ENCODE results near the gene CTTN. TPM values are rescaled to one million over a fixed set of nuclear protein-coding genes. Genes with fewer than 3 reads are reported as not detected.
A peak's percentile ranks its signal among the peaks of the same experiment; 100 is the strongest.

CTTN gene
- total RNA-seq, 1 experiment from 2014 or later, result 224 TPM

GRCh38 chr11:70420496-70420895 lies 22.2 kb downstream of the CTTN start:
- no peak overlapping the region for H3K4me3 Mint-ChIP-seq
- H3K27me3 Mint-ChIP-seq (ENCODE audit: low read depth), result no peaks in the 10 kb centered on the region
- Histone ChIP-seq H2BK15ac (ENCODE audit: low read depth, low read length) (no peak overlapping the region), H4K8ac (replicated peaks; ENCODE audit: insufficient read length, low read depth, low read length) (no peak overlapping the region), H3K18ac (ENCODE audit: insufficient read length, low read depth, low read length) (no peak overlapping the region), H3K56ac (ENCODE audit: insufficient read length, low read depth, low read length) (no peak overlapping the region), H3T11ph (ENCODE audit: low read length) (no peak overlapping the region), H4K5ac (ENCODE audit: insufficient read length, low read depth, low read length) (no peak overlapping the region), H3K4me2 (ENCODE audit: insufficient read depth, insufficient read length, low read length) (no peak overlapping the region), H2AK5ac (ENCODE audit: insufficient read length, low read length) (no peak overlapping the region), H2BK5ac (ENCODE audit: insufficient read length, low read length) (no peak overlapping the region), H3K9me3 (ENCODE audit: control insufficient read depth, low read depth, low read length) (no peaks in the 10 kb centered on the region), H3K79me1 (ENCODE audit: insufficient read depth, low read depth, low read length, poor library complexity, severe bottlenecking) (no peaks in the 10 kb centered on the region), H3K4me1 (ENCODE audit: insufficient read depth, low read length) (no peaks in the 10 kb centered on the region), H3K27me3 (ENCODE audit: insufficient read depth, low read length) (no peaks in the 10 kb centered on the region), H2BK20ac (ENCODE audit: low read depth, low read length, poor library complexity, severe bottlenecking) (no peak overlapping the region), H2AFZ (ENCODE audit: low read length) (no peak overlapping the region), H2BK12ac (ENCODE audit: insufficient read length, low read depth, low read length) (no peak overlapping the region), H3K23me2 (ENCODE audit: insufficient read length, low read depth, low read length, poor library complexity, severe bottlenecking) (no peaks in the 10 kb centered on the region), H4K20me1 (ENCODE audit: control insufficient read depth, insufficient read depth, insufficient read length) (no peaks in the 10 kb centered on the region), H3K14ac (ENCODE audit: insufficient read depth, low read length) (no peak overlapping the region; the same call in 1 of the 2 replicates), H3K27ac (ENCODE audit: insufficient read length, low read depth, low read length) (no peak overlapping the region), H3K23ac (ENCODE audit: insufficient read length, low read depth, low read length) (no peak overlapping the region), H3K4ac (ENCODE audit: low read depth, low read length) (no peak overlapping the region), H4K91ac (ENCODE audit: insufficient read length, low read depth, low read length) (no peak overlapping the region), H3K79me2 (ENCODE audit: insufficient read depth, low read length) (no peaks in the 10 kb centered on the region), H2BK120ac (ENCODE audit: low read depth, low read length, poor library complexity, severe bottlenecking) (no peak overlapping the region), H3K9ac (ENCODE audit: extremely low read depth, insufficient read length, low read length) (no peak overlapping the region)
- H3K4me1 Mint-ChIP-seq, result peaks cover 15 to 21% of the 10 kb centered on the region in 2 experiments
- no peak for TF ChIP-seq CTCF (conservative IDR thresholded peaks at IDR 0.05)
- H3K27ac Mint-ChIP-seq, result peak overlapping the region in 1 of 3 experiments; percentile 66; a peak in 1 of 7 replicates
- WGBS (ENCODE audit: extremely low coverage, insufficient read length, low lambda C conversion rate), result no CpG with 5 or more reads among the region's 9 CpGs
- no peaks in the 10 kb centered on the region for H3K9me3 Mint-ChIP-seq
- DNase-seq, result no peak
- H3K36me3 Mint-ChIP-seq (ENCODE audit: insufficient read depth in 1 of 3, low read depth in 3 of 3), result peaks cover 64 to 92% (median 92%) of the 10 kb centered on the region in 3 experiments; a peak in 6 of 7 replicates

All from H9 (cell line).